Measurements from ENCODE around the gene C11orf58. TPM values are rescaled to one million over a fixed set of nuclear protein-coding genes. Genes with fewer than 3 reads are reported as not detected.

C11orf58 gene
- polyA plus RNA-seq, 1 donor from 2014 or later = 226 TPM

- Histone ChIP-seq H3K36me3 (ENCODE audit: insufficient read depth, low read length) (no peaks in the 10 kb centered on the region), H3K27ac (ENCODE audit: low read length) (no peak overlapping the region), H3F3A (ENCODE audit: insufficient read depth, low read length, poor library complexity, severe bottlenecking) (no peaks in the 10 kb centered on the region), H3K9ac (ENCODE audit: low read length) (no peak overlapping the region), H3K9me3 (ENCODE audit: low read length) (no peaks in the 10 kb centered on the region), H3K4me3 (ENCODE audit: low read length) (no peak overlapping the region), H3K4me2 (ENCODE audit: low read length) (no peak overlapping the region), H3K9me2 (ENCODE audit: insufficient read depth, low read length) (no peaks in the 10 kb centered on the region), H4K20me1 (ENCODE audit: insufficient read depth) (no peaks in the 10 kb centered on the region), H3K27me3 (ENCODE audit: insufficient read depth, low read depth, low read length) (no peaks in the 10 kb centered on the region), H3K79me2 (replicated peaks; ENCODE audit: insufficient read depth, low read length) (no peaks in the 10 kb centered on the region), H2AFZ (ENCODE audit: low read depth, low read length) (no peak overlapping the region)
- no peak for TF ChIP-seq REST (IDR thresholded peaks at IDR 0.05; ENCODE audit: borderline replicate concordance)
- no peak for TF ChIP-seq RAD21 (conservative IDR thresholded peaks at IDR 0.05)
- no peak for TF ChIP-seq SMC3 (conservative IDR thresholded peaks at IDR 0.05; ENCODE audit: poor library complexity)
- TF ChIP-seq CTCF (IDR thresholded peaks at IDR 0.05; ENCODE audit: poor library complexity, severe bottlenecking) = no peak
- TF ChIP-seq EP300 (conservative IDR thresholded peaks at IDR 0.05; ENCODE audit: poor library complexity, severe bottlenecking) = no peak
- TF ChIP-seq TAF1 (IDR thresholded peaks at IDR 0.05; ENCODE audit: low read depth) = no peak
- no peak for TF ChIP-seq EZH2 (IDR thresholded peaks at IDR 0.05; ENCODE audit: borderline replicate concordance, insufficient read depth, low read length, poor library complexity, severe bottlenecking)
- TF ChIP-seq POLR2AphosphoS5 (IDR thresholded peaks at IDR 0.05) = no peak
- no peak for TF ChIP-seq MXI1 (conservative IDR thresholded peaks at IDR 0.05; ENCODE audit: poor library complexity, severe bottlenecking)
Observed at GRCh38 chr11:16764888-16765287, 26.4 kb downstream of the C11orf58 start.

GRCh38 chr11:16767137-16767536 lies 28.7 kb downstream of the C11orf58 start:
- no peaks in the 10 kb centered on the region for H3K9me2 ChIP-seq (ENCODE audit: insufficient read depth, low read length)
- H3K27me3 ChIP-seq (ENCODE audit: insufficient read depth, low read depth, low read length) = no peaks in the 10 kb centered on the region
- H3K4me3 ChIP-seq (ENCODE audit: low read length) = no peak overlapping the region
- H3K36me3 ChIP-seq (ENCODE audit: insufficient read depth, low read length) = no peaks in the 10 kb centered on the region
- H3K9ac ChIP-seq (ENCODE audit: low read length) = no peak overlapping the region
- H3K4me2 ChIP-seq (ENCODE audit: low read length) = no peak overlapping the region
- H3F3A ChIP-seq (ENCODE audit: insufficient read depth, low read length, poor library complexity, severe bottlenecking) = no peaks in the 10 kb centered on the region
- no peaks in the 10 kb centered on the region for H3K79me2 ChIP-seq (replicated peaks; ENCODE audit: insufficient read depth, low read length)
- no peak overlapping the region for H2AFZ ChIP-seq (ENCODE audit: low read depth, low read length)
- no peak overlapping the region for H3K27ac ChIP-seq (ENCODE audit: low read length)
- H4K20me1 ChIP-seq (ENCODE audit: insufficient read depth) = no peaks in the 10 kb centered on the region
- no peaks in the 10 kb centered on the region for H3K9me3 ChIP-seq (ENCODE audit: low read length)
- no peak for TF ChIP-seq POLR2AphosphoS5 (IDR thresholded peaks at IDR 0.05)
- TF ChIP-seq REST (IDR thresholded peaks at IDR 0.05; ENCODE audit: borderline replicate concordance) = no peak
- no peak for TF ChIP-seq EZH2 (IDR thresholded peaks at IDR 0.05; ENCODE audit: borderline replicate concordance, insufficient read depth, low read length, poor library complexity, severe bottlenecking)
- no peak for TF ChIP-seq SMC3 (conservative IDR thresholded peaks at IDR 0.05; ENCODE audit: poor library complexity)
- TF ChIP-seq CTCF (IDR thresholded peaks at IDR 0.05; ENCODE audit: poor library complexity, severe bottlenecking) = no peak
- TF ChIP-seq RAD21 (conservative IDR thresholded peaks at IDR 0.05) = no peak
- TF ChIP-seq MXI1 (conservative IDR thresholded peaks at IDR 0.05; ENCODE audit: poor library complexity, severe bottlenecking) = no peak
- TF ChIP-seq EP300 (conservative IDR thresholded peaks at IDR 0.05; ENCODE audit: poor library complexity, severe bottlenecking) = no peak
- TF ChIP-seq TAF1 (IDR thresholded peaks at IDR 0.05; ENCODE audit: low read depth) = no peak
